GM18951 (cell line): ENCODE data around the gene CCR6.

Experiments used
- POLR2A ChIP-seq: IDR thresholded peaks from 4 replicates; pipeline ENCODE4 v1.6.1; 2011; ENCODE audit warnings: mild to moderate bottlenecking; ENCODE audit not compliant: insufficient read length, insufficient read depth; ENCODE audit errors: extremely low read depth
- in situ Hi-C: fragments of 300-500 bp; cut with MboI; formaldehyde crosslinking; loops from one replicate; pipeline ENCODE4 v1.12.0; 2022; ENCODE audit warnings: low sequenced_read_pairs, mixed read lengths, inconsistent platforms; ENCODE audit not compliant: unreplicated experiment

The CCR6 gene

GRCh38 chr6:167130712-167131684, 8.1 kb downstream of the CCR6 start:
- no peak for TF ChIP-seq POLR2A
- in situ Hi-C loops, result loop anchor here (25.0 kb wide), 2 partner anchors 119 to 369 kb away; no protein-coding TSS in a partner anchor

- in situ Hi-C loops, result loop anchor here (25.0 kb wide), 2 partner anchors 122 to 372 kb away; no protein-coding TSS in a partner anchor
- TF ChIP-seq POLR2A, result no peak
Observed at GRCh38 chr6:167134448-167135328, 11.8 kb downstream of the CCR6 start.

GRCh38 chr6:167136376-167136775, 13.5 kb downstream of the CCR6 start:
- in situ Hi-C loops, result loop anchor here (25.0 kb wide), 2 partner anchors 124 to 374 kb away; no protein-coding TSS in a partner anchor
- no peak for TF ChIP-seq POLR2A

- no peak for TF ChIP-seq POLR2A
- in situ Hi-C loops, result loop anchor here (25.0 kb wide), 2 partner anchors 125 to 375 kb away; no protein-coding TSS in a partner anchor
Observed at GRCh38 chr6:167137081-167137480, 14.2 kb downstream of the CCR6 start.

GRCh38 chr6:167137881-167138280, 15.0 kb downstream of the CCR6 start:
- in situ Hi-C loops, result loop anchor here (25.0 kb wide), 2 partner anchors 126 to 376 kb away; no protein-coding TSS in a partner anchor
- no peak for TF ChIP-seq POLR2A

GRCh38 chr6:167139761-167140160, 16.9 kb downstream of the CCR6 start:
- in situ Hi-C loops, result loop anchor here (25.0 kb wide), 2 partner anchors 127 to 377 kb away; no protein-coding TSS in a partner anchor
- TF ChIP-seq POLR2A, result no peak

- no peak for TF ChIP-seq POLR2A
- in situ Hi-C loops, result loop anchor here (25.0 kb wide), 2 partner anchors 129 to 379 kb away; no protein-coding TSS in a partner anchor
Observed at GRCh38 chr6:167140589-167141474, 17.9 kb downstream of the CCR6 start.

- in situ Hi-C loops, result loop anchor here (25.0 kb wide), 2 partner anchors 130 to 380 kb away; no protein-coding TSS in a partner anchor
- TF ChIP-seq POLR2A, result no peak
Observed at GRCh38 chr6:167141667-167142432, 19.0 kb downstream of the CCR6 start.

GRCh38 chr6:167142433-167142761, 19.5 kb downstream of the CCR6 start:
- TF ChIP-seq POLR2A, result no peak
- in situ Hi-C loops, result loop anchor here (25.0 kb wide), 2 partner anchors 130 to 380 kb away; no protein-coding TSS in a partner anchor

GRCh38 chr6:167143041-167143440, 20.1 kb downstream of the CCR6 start:
- in situ Hi-C loops, result loop anchor here (25.0 kb wide), 2 partner anchors 131 to 381 kb away; no protein-coding TSS in a partner anchor
- no peak for TF ChIP-seq POLR2A

GRCh38 chr6:167145461-167145860, 22.6 kb downstream of the CCR6 start:
- in situ Hi-C loops, result loop anchor here (25.0 kb wide), 2 partner anchors 133 to 383 kb away; no protein-coding TSS in a partner anchor
- no peak for TF ChIP-seq POLR2A
